ENCODE results near the gene GIN1.

DNA sequence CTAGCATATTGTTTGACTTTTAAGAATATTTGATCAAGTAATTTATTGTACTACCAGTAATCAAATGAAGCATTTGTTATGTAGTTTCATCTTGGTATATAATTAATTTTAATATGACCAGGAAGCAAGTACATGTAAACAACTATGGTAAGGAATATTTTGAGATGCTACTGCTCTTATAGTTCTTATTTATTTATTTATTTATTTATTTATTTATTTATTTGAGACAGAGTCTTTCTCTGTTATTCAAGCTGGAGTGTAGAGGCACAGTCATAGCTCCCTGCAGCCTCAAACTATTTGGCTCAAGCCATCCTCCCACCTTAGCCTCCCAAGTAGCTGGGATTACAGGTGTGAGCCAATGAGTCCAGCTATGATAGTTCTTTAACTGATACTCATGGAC is 8.3 kb upstream of the GIN1 start:
- no peak for TF ChIP-seq REST (IDR thresholded peaks at IDR 0.05; ENCODE audit: insufficient replicate concordance, low read depth)
- no peak for TF ChIP-seq CTCF (IDR thresholded peaks at IDR 0.05; ENCODE audit: insufficient read depth, low read length)
- no peak for TF ChIP-seq POLR2AphosphoS5 (IDR thresholded peaks at IDR 0.05; ENCODE audit: low read depth)
- TF ChIP-seq SPI1 (IDR thresholded peaks at IDR 0.05; ENCODE audit: borderline replicate concordance, low read depth), result no peak

Data from HL-60 (cell line).